ENCODE measurements around the gene ARL6IP4. TPM values are rescaled to one million over a fixed set of nuclear protein-coding genes. Genes with fewer than 3 reads are reported as not detected.

Gene ARL6IP4
- total RNA-seq (2012; rRNA removed) (161 and 205 TPM in 2 replicates), polyA plus RNA-seq (2012; rRNA removed) (254 and 258 TPM in 2 replicates), Bru-seq, nascent RNA (not detected), BruChase-seq, experiment 1, labeled RNA remaining after a 6-hour chase (not detected), BruChase-seq, experiment 2, labeled RNA remaining after a 2-hour chase (percentile 39 among the genes with signal in this experiment)
- polyA plus RNA-seq (2012; cell fraction: cytosol; rRNA removed) = 195 and 234 TPM in 2 replicates
- 276 and 281 TPM in 2 replicates for polyA plus RNA-seq (2012; cell fraction: nucleus; rRNA removed; ENCODE audit: low replicate concordance)
- long read RNA-seq, transcript ARL6IP4-208 (6 exons, 796 nt) = minor isoform, 8 of 152 reads
- long read RNA-seq, transcript ARL6IP4-210 (6 exons, 1,491 nt) = major isoform, 18 of 152 reads
- long read RNA-seq, transcript ARL6IP4-214 (5 exons, 1,273 nt) = major isoform, 18 of 152 reads
- long read RNA-seq, transcript ARL6IP4-220 (6 exons, 1,591 nt) = major isoform, 18 of 152 reads
- long read RNA-seq, partial matches to known transcripts = 38 of 152 reads
- long read RNA-seq, other reads (novel, unspliced or antisense) = 39 of 152 reads

DNA sequence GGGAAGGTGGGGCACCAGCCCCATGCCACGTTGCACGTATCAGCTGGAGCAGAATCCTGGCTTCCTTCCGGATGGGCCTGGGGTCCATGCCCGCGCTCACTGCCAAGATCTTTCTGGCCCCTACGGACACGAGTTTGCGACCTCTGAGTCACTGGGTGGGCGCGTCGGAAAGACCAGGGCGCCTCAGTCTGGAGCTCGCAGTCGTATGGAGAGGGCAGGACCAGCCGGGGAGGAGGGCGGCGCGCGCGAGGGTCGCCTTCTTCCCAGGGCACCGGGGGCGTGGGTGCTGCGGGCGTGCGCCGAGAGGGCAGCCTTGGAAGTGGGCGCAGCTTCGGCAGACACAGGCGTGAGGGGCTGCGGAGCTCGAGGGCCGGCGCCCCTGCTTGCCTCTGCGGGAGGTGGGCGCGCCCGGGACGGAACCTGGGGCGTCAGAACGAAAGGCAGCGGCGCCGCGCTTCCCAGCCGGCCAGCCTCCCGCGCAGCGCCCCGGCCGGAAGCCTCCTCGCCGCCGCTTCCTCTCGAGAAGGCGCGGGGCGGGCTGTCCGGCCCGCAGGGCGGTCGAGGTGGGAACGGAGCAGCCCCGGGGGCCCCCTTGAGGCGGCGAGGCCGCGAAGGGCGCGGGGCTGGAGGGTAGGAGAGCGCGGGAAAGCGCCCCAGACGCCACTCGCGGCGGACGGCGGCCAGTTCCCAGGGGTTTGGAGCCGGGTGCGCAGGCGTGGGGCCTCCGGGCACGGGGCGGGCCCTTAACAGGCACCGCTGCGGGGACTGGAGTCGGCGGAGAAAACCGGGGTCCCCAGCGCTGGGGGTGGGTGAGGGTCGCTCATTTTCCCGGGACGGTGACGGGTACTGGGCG, at the start of gene ARL6IP4:
ARL6IP4 (plus strand) TSS at position 499 of the 853 bp plus-strand sequence. CDS start 459 bp downstream, outside the sequence.
- no TSS peak for BruUV-seq (replicated peaks)
- peaks cover 32% of the 10 kb centered on the region for H3K4me1 ChIP-seq (ENCODE audit: control insufficient read depth, insufficient read depth, low read length)
- CTCF ChIA-PET = no interaction called here

More for the DNA sequence above, at the start of gene ARL6IP4:
- H3K14ac ChIP-seq (replicated peaks; ENCODE audit: low read depth, low read length) = peak within 1 kb of the TSS; percentile 94
- H2BK20ac ChIP-seq (ENCODE audit: low read depth, low read length) = no peak within 1 kb of the TSS
- peak within 1 kb of the TSS; percentile 96 for H3K23ac ChIP-seq (ENCODE audit: low read depth, low read length)
- dilution Hi-C loops (cut with HindIII; ENCODE audit: low sequenced_read_pairs, unreplicated experiment) (loop anchor here (25.0 kb wide), 1 partner anchor 257 kb away; the partner anchor contains the start of genes MPHOSPH9 and MTRFR), in situ Hi-C loops (cut with MboI; ENCODE audit: low sequenced_read_pairs) (loop anchor here (10.0 kb wide), 1 partner anchor 164 kb away; no protein-coding TSS in a partner anchor), intact Hi-C loops (cut with micrococcal nuclease) (loop anchor here (1.0 to 2.0 kb wide), 2 partner anchors 62 to 258 kb away; no protein-coding TSS in a partner anchor)
- H3K27ac ChIP-seq (ENCODE audit: insufficient read depth, low read length) = peak within 1 kb of the TSS; percentile 89
- no peaks in the 10 kb centered on the region for H3K27me3 ChIP-seq (ENCODE audit: control insufficient read depth, insufficient read depth, low read length)
- peaks cover 21% of the 10 kb centered on the region for H3K36me3 ChIP-seq (ENCODE audit: control insufficient read depth, insufficient read depth, low read length)
- peak within 1 kb of the TSS; percentile 99 for H2AK9ac ChIP-seq (replicated peaks; ENCODE audit: low read depth, low read length, poor library complexity)
- H3K56ac ChIP-seq (ENCODE audit: extremely low read depth, insufficient read depth, low read length) = peak within 1 kb of the TSS; percentile 86
- peak within 1 kb of the TSS; percentile 97 for H3K4me2 ChIP-seq (ENCODE audit: low read depth, low read length)
- H2BK120ac ChIP-seq (ENCODE audit: low read depth, low read length) = peak within 1 kb of the TSS; percentile 75
- POLR2A ChIA-PET (ENCODE audit: unreplicated experiment) = no interaction called here
- H3K9ac ChIP-seq (ENCODE audit: low read depth, low read length) = peak within 1 kb of the TSS; percentile 98
- peaks cover 18% of the 10 kb centered on the region; the same call in 1 of the 2 replicates for H3K9me1 ChIP-seq (ENCODE audit: insufficient read depth, low read length)
- H3K4ac ChIP-seq (ENCODE audit: low read depth, low read length) = peak within 1 kb of the TSS; percentile 82
- peak within 1 kb of the TSS; percentile 30 for H3K18ac ChIP-seq (ENCODE audit: low read depth, low read length)
- DNase-seq (peak; percentile 54), ATAC-seq (ENCODE audit: low read depth) (peak; percentile 69)
- H4K5ac ChIP-seq (ENCODE audit: low read depth, low read length) = peak within 1 kb of the TSS; percentile 87
- no peaks in the 10 kb centered on the region for H3K9me3 ChIP-seq (ENCODE audit: control insufficient read depth, insufficient read depth, low read length)
- TF ChIP-seq, protein P1, sequence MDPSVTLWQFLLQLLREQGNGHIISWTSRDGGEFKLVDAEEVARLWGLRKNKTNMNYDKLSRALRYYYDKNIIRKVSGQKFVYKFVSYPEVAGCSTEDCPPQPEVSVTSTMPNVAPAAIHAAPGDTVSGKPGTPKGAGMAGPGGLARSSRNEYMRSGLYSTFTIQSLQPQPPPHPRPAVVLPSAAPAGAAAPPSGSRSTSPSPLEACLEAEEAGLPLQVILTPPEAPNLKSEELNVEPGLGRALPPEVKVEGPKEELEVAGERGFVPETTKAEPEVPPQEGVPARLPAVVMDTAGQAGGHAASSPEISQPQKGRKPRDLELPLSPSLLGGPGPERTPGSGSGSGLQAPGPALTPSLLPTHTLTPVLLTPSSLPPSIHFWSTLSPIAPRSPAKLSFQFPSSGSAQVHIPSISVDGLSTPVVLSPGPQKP (IDR thresholded peaks at IDR 0.05; ENCODE audit: borderline replicate concordance, low read depth, low read length) = no peak
- TF ChIP-seq FOS (IDR thresholded peaks at IDR 0.05; ENCODE audit: low read depth, low read length) = 0 out of 2 replicates have a peak, but pooled peaks have one; percentile 20
- TF ChIP-seq RAD21 (IDR thresholded peaks at IDR 0.05; ENCODE audit: low read length) = no peak; the same call in 1 of the 2 replicates
- no peak for TF ChIP-seq NFE2L2 (IDR thresholded peaks at IDR 0.05; ENCODE audit: low read depth, low read length)
- TF ChIP-seq, protein P2, sequence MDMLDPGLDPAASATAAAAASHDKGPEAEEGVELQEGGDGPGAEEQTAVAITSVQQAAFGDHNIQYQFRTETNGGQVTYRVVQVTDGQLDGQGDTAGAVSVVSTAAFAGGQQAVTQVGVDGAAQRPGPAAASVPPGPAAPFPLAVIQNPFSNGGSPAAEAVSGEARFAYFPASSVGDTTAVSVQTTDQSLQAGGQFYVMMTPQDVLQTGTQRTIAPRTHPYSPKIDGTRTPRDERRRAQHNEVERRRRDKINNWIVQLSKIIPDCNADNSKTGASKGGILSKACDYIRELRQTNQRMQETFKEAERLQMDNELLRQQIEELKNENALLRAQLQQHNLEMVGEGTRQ (IDR thresholded peaks at IDR 0.05; ENCODE audit: low read depth, low read length) = no peak
- peak; percentile 25; the same call in 1 of the 2 replicates for TF ChIP-seq MXI1 (IDR thresholded peaks at IDR 0.05; ENCODE audit: borderline replicate concordance, low read depth, low read length)
- peak; percentile 55; the same call in 1 of the 2 replicates for TF ChIP-seq MAZ (IDR thresholded peaks at IDR 0.05; ENCODE audit: borderline replicate concordance, low read depth, low read length)
- peak; percentile 54; the same call in 1 of the 2 replicates for TF ChIP-seq POLR2A (IDR thresholded peaks at IDR 0.05; ENCODE audit: low read depth, low read length)
- no peak for TF ChIP-seq RCOR1 (IDR thresholded peaks at IDR 0.05; ENCODE audit: insufficient replicate concordance, low read length)
- 0 out of 2 replicates have a peak, but pooled peaks have one; percentile 10 for TF ChIP-seq SMC3 (IDR thresholded peaks at IDR 0.05; ENCODE audit: low read depth, low read length)
- TF ChIP-seq CHD1 (IDR thresholded peaks at IDR 0.05; ENCODE audit: low read depth, low read length) = no peak
- peaks cover 15% of the 10 kb centered on the region for H4K20me1 ChIP-seq (ENCODE audit: insufficient read depth, low read length)
- H3K4me3 ChIP-seq (ENCODE audit: insufficient read depth, low read depth, low read length) = peak within 1 kb of the TSS; percentile 85
- H4K91ac ChIP-seq (ENCODE audit: insufficient read depth, low read depth, low read length) = peak within 1 kb of the TSS; percentile 87
- 0% methylated on average over 43 of the region's 96 CpGs; no CpG with 5 or more reads in 1 of the 2 experiments for WGBS, 2 experiments (ENCODE audit: extremely low coverage in 2 of 2, insufficient read length in 1 of 2)
- peak within 1 kb of the TSS; percentile 86 for H2BK5ac ChIP-seq (ENCODE audit: low read depth, low read length, poor library complexity, severe bottlenecking)
- H3K79me1 ChIP-seq (ENCODE audit: low read depth in 1 of 2, low read length in 2 of 2) = peaks cover 23 to 77% of the 10 kb centered on the region in 2 experiments
- H4K8ac ChIP-seq (ENCODE audit: low read depth in 2 of 2, low read length in 2 of 2) = peak within 1 kb of the TSS; percentile 97 to 98
- H2BK15ac ChIP-seq (ENCODE audit: low read depth, low read length) = peak within 1 kb of the TSS; percentile 62; the same call in 2 of the 3 replicates
- H2AFZ ChIP-seq (replicated peaks; ENCODE audit: low read length, poor library complexity) = peak within 1 kb of the TSS; percentile 99
- H2AK5ac ChIP-seq (ENCODE audit: low read depth, low read length) = peak within 1 kb of the TSS; percentile 95

Measured in IMR-90 (cell line).